K562 (cell line): ENCODE results near the gene CENPU. TPM values are rescaled to one million over a fixed set of nuclear protein-coding genes. Genes with fewer than 3 reads are reported as not detected.

Experiments
- ATAC-seq: fragments of 200-7000 bp; cut with Tn5 transposase; 3 replicates; pipeline ENCODE4 v1.9.1; 2020; ENCODE audit warnings: moderate library complexity
- BruUV-seq: library from RNA; stranded (reverse); fragments of 400-500 nt; replicated peaks from 2 replicates; lab custom pipeline; 2021; lab: Mats Ljungman, UMichigan
- CTCF ChIA-PET: fragments of 300-600 bp; formaldehyde crosslinking; extraction: SDS; loops from one replicate; lab custom pipeline; 2021; ENCODE audit warnings: low intra/inter-chr PET ratio; lab: Yijun Ruan, JAX
- POLR2A ChIA-PET: fragments of 300-600, 350-650 bp; sonication (Branson Sonifier 250); formaldehyde crosslinking; extraction: SDS; loops from one replicate; lab custom pipeline; 2021; ENCODE audit warnings: antibody characterized with exemption, inconsistent platforms; lab: Yijun Ruan, JAX
- DNase-seq, 4 experiments: peaks; one replicate each; pipeline versions ENCODE4 v3.0.0 to v3.0.0-alpha.2; 2011 to 2018; ENCODE audit warnings: low spot score in 3 of 4, mixed read lengths in 3 of 4; ENCODE audit errors: extremely low read depth in 1 of 4
- FAIRE-seq: peaks from 2 replicates; lab custom pipeline; 2011; peaks lifted over from hg19 to GRCh38; lab: Jason Lieb, UNC
- H2AFZ ChIP-seq: 2 replicates; pipeline ENCODE4 v1.6.0; 2011; ENCODE audit warnings: low read depth, low read length, control low read depth, inconsistent platforms
- H3K27ac ChIP-seq: fragments of 200-600 bp; 3 replicates; pipeline ENCODE4 v1.8.0; 2011; ENCODE audit warnings: low read depth, mild to moderate bottlenecking, control low read depth, inconsistent platforms, low read length, moderate library complexity, mixed read lengths; ENCODE audit errors: extremely low read depth
- H3K27me3 ChIP-seq, 2 experiments: fragments of 300-600 bp in 1 of 2; 2 replicates in 1 of 2; 3 replicates in 1 of 2; pipeline versions ENCODE4 v1.6.0 to v1.8.0; 2011; ENCODE audit warnings: inconsistent platforms in 2 of 2, low read length in 2 of 2, mild to moderate bottlenecking in 1 of 2, mixed read lengths in 1 of 2, moderate library complexity in 1 of 2; ENCODE audit not compliant: control insufficient read depth in 2 of 2, insufficient read depth in 2 of 2
- H3K36me3 ChIP-seq: fragments of 300-600 bp; 3 replicates; pipeline ENCODE4 v1.8.0; 2011; ENCODE audit warnings: mild to moderate bottlenecking, low read length, inconsistent platforms; ENCODE audit not compliant: control insufficient read depth, insufficient read depth
- H3K4me1 ChIP-seq, 2 experiments: fragments of 200-600 bp in 1 of 2; replicated peaks in 1 of 2; 2 replicates in 1 of 2; 3 replicates in 1 of 2; pipeline versions ENCODE4 v1.5.1 to v1.8.0; 2011; ENCODE audit warnings: inconsistent platforms in 2 of 2, low read length in 2 of 2, mild to moderate bottlenecking in 1 of 2, mixed read lengths in 1 of 2, moderate library complexity in 1 of 2; ENCODE audit not compliant: control insufficient read depth in 2 of 2, insufficient read depth in 2 of 2
- H3K4me2 ChIP-seq: 2 replicates; pipeline ENCODE4 v1.6.1; 2011; ENCODE audit warnings: low read length, control low read depth, inconsistent platforms, mixed read lengths; ENCODE audit not compliant: insufficient read depth
- H3K4me3 ChIP-seq: fragments of 200-600 bp; sonication (generic), shearing (Covaris generic); 2 replicates; pipeline ENCODE4 v1.5.1; 2016; ENCODE audit warnings: control low read depth, inconsistent platforms
- H3K79me2 ChIP-seq: fragments of 200-600 bp; 3 replicates; pipeline ENCODE4 v1.8.0; 2011; ENCODE audit warnings: low read length, inconsistent platforms; ENCODE audit not compliant: control insufficient read depth, insufficient read depth
- H3K9ac ChIP-seq, 2 experiments: 2 replicates each; pipeline versions ENCODE4 v1.6.0 to v1.6.1; 2011; ENCODE audit warnings: low read depth in 2 of 2, low read length in 2 of 2, control low read depth in 1 of 2, inconsistent platforms in 1 of 2, mild to moderate bottlenecking in 1 of 2, mixed read lengths in 1 of 2; ENCODE audit not compliant: insufficient read depth in 1 of 2
- H3K9me1 ChIP-seq: one replicate; pipeline ENCODE4 v1.6.0; 2011; ENCODE audit warnings: inconsistent platforms, mild to moderate bottlenecking, low read length, moderate library complexity; ENCODE audit not compliant: control insufficient read depth, insufficient read depth
- H3K9me3 ChIP-seq: replicated peaks from 2 replicates; pipeline ENCODE4 v1.5.1; 2011; ENCODE audit warnings: low read depth, low read length, inconsistent platforms; ENCODE audit not compliant: control insufficient read depth, insufficient read depth
- H4K20me1 ChIP-seq: replicated peaks from 2 replicates; pipeline ENCODE4 v1.6.1; 2011; ENCODE audit warnings: low read length, inconsistent platforms, mixed read lengths; ENCODE audit not compliant: control insufficient read depth, insufficient read depth
- WGBS: fragments of 100-300 bp; shearing (Covaris generic); methylation state at CpG from one replicate; pipeline ENCODE4 v1.1.6; 2016; ENCODE audit warnings: low coverage, mixed read lengths; ENCODE audit not compliant: insufficient coverage; ENCODE audit errors: missing lambda C conversion rate; 5-methylcytosine and 5-hydroxymethylcytosine counted together
- in situ Hi-C: fragments of 300-500 bp; cut with MboI; formaldehyde crosslinking; loops from 4 replicates; pipeline ENCODE4 v1.15.0; 2018; ENCODE audit warnings: inconsistent platforms, mixed read lengths
- intact Hi-C: fragments of 100-400 bp; cut with micrococcal nuclease; formaldehyde crosslinking; loops from 2 replicates; pipeline ENCODE4 v1.14.2; 2022
- polyA plus RNA-seq, 8 experiments: library from polyadenylated mRNA; depleted of rRNA in 4 of 8; stranded (reverse) in 5 of 8; unstranded in 3 of 8; fragments of >200 nt; fragmentation: Nextera tagmentation in 2 of 8; fragmentation: Illumina TruSeq in 1 of 8; extraction: Ambion mirVana in 2 of 8; extraction: Trizol in 1 of 8; gene quantifications; 2 replicates each; pipeline versions ENCODE4 v1.2.1 to v1.2.3, GENCODE V29; 2011 to 2014; ENCODE audit warnings: inconsistent platforms in 1 of 8, missing spikeins in 1 of 8
- total RNA-seq, 7 experiments: library from RNA; depleted of rRNA in 6 of 7; stranded (reverse); fragments of >200 nt in 6 of 7; fragmentation: Illumina TruSeq in 2 of 7; extraction: Trizol in 2 of 7; gene quantifications; 2 replicates each; pipeline versions ENCODE4 v1.2.1 to v1.2.3, GENCODE V29; 2011 to 2021; ENCODE audit warnings: low replicate concordance in 1 of 7
- TF ChIP-seq, protein P1 (sequence below): sonication (generic); formaldehyde crosslinking; IDR thresholded peaks from 2 replicates; pipeline ENCODE4 v1.8.0; 2023; ENCODE audit warnings: mild to moderate bottlenecking, missing genetic modification reagents

Gene CENPU
- total and polyA plus RNA-seq, 9 of the 15 experiments (the other 6 are each of a cell fraction or from before 2014, with no cell fraction given): 39.4 to 98.7 (median 84.3) TPM

DNA sequence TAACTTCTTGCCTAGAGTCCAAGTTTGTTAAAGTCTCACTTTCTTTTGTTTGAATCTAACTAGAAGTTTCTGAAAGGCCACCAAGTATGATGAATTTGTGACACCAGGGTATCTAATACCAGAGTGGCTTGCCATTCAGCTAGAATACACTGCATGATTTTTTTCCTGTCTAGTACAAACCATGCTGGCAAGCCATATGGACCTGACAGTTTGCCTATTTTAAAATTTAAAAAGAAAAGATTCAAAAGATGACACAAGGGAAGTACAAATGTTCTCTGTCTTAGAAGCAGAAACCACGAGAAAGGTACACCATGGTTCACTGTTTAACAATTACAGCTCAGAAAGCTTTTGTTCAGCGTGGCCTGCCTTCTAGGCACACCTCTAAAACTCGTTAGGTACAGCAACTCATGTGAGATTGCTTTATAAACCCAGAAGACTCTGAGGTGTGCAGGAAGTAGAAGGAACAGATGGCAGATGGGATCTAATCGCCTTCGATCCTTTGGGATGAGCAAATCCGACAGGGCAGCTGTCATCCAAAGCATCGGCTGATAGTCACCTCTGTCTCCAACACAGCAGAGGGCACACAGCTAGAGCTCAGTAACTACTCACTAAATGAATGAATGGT lies 35.4 kb upstream of the CENPU start:
- H2AFZ ChIP-seq: no peak overlapping the region
- H3K4me3 ChIP-seq: no peak overlapping the region
- H3K4me2 ChIP-seq: no peak overlapping the region
- TF ChIP-seq, protein P1, sequence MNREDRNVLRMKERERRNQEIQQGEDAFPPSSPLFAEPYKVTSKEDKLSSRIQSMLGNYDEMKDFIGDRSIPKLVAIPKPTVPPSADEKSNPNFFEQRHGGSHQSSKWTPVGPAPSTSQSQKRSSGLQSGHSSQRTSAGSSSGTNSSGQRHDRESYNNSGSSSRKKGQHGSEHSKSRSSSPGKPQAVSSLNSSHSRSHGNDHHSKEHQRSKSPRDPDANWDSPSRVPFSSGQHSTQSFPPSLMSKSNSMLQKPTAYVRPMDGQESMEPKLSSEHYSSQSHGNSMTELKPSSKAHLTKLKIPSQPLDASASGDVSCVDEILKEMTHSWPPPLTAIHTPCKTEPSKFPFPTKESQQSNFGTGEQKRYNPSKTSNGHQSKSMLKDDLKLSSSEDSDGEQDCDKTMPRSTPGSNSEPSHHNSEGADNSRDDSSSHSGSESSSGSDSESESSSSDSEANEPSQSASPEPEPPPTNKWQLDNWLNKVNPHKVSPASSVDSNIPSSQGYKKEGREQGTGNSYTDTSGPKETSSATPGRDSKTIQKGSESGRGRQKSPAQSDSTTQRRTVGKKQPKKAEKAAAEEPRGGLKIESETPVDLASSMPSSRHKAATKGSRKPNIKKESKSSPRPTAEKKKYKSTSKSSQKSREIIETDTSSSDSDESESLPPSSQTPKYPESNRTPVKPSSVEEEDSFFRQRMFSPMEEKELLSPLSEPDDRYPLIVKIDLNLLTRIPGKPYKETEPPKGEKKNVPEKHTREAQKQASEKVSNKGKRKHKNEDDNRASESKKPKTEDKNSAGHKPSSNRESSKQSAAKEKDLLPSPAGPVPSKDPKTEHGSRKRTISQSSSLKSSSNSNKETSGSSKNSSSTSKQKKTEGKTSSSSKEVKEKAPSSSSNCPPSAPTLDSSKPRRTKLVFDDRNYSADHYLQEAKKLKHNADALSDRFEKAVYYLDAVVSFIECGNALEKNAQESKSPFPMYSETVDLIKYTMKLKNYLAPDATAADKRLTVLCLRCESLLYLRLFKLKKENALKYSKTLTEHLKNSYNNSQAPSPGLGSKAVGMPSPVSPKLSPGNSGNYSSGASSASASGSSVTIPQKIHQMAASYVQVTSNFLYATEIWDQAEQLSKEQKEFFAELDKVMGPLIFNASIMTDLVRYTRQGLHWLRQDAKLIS (CRISPR knock-in tag): no peak
- peak; percentile 42 for FAIRE-seq
- no peak overlapping the region for H3K27ac ChIP-seq
- no peak for DNase-seq
- ATAC-seq: no peak
- H3K79me2 ChIP-seq: no peaks in the 10 kb centered on the region
- BruUV-seq: no TSS peak
- no peaks in the 10 kb centered on the region for H3K9me3 ChIP-seq
- no peaks in the 10 kb centered on the region for H3K9me1 ChIP-seq
- H3K27me3 ChIP-seq: no peaks in the 10 kb centered on the region
- no peaks in the 10 kb centered on the region for H4K20me1 ChIP-seq
- in situ Hi-C loops (no loop called here), intact Hi-C loops (no loop called here)
- ChIA-PET CTCF (no interaction called here), POLR2A (no interaction called here)
- WGBS: 72% methylated on average over 7 of the region's 7 CpGs
- no peaks in the 10 kb centered on the region for H3K4me1 ChIP-seq
- peaks cover 12% of the 10 kb centered on the region; the same call in 1 of the 3 replicates for H3K36me3 ChIP-seq
- H3K9ac ChIP-seq: no peak overlapping the region
